ENCODE data around the gene IRAK1. TPM values are rescaled to one million over a fixed set of nuclear protein-coding genes. Genes with fewer than 3 reads are reported as not detected.
"Not testable (repeated sequence)": the region's sequence is repeated elsewhere in the genome, so short reads cannot be mapped to it uniquely, and the experiment has no call there.

IRAK1 gene
- total and polyA plus RNA-seq, 12 donors: 36.9 to 142 (median 88.8) TPM

GRCh38 chrX:153995504-153995903 is 24.2 kb downstream of the IRAK1 start:
- intact Hi-C loops (cut with DNase I): no loop called here
- 93 to 96% (median 94%) methylated on average over 8 of the region's 8 CpGs for WGBS, 4 donors
- no peak for DNase-seq

DNA sequence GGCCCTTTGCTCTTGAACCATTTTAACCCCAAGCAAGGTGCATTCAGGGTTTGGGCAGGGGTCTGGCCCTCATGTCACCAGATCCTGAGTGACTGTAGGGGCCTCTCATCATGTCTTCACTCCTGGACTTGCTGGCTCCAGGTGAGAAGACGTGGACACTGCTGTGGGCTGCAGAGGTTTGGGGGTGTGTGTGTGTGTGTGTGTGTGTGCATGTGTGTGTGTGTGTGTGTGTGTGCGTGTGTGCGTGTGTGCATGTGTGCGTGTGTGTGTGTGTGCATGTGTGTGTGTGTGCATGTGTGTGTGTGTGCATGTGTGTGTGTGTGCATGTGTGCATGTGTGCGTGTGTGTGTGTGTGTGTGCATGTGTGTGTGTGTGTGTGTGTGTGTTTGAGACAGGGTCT is 25.3 kb downstream of the IRAK1 start:
- H3K36me3 ChIP-seq (replicated peaks in 1 of 2); H3K27ac ChIP-seq; DNase-seq; H3K27me3 ChIP-seq; H3K4me1 ChIP-seq (replicated peaks in 1 of 2); intact Hi-C loops (cut with DNase I); H3K9me3 ChIP-seq (replicated peaks in 1 of 3); H3K4me3 ChIP-seq: not testable (repeated sequence)
- WGBS, 4 donors: 60 to 74% methylated on average over 4 of the region's 5 CpGs; no CpG with 5 or more reads in 2 of the 4 donors

More at GRCh38 chrX:153995504-153995903, 24.2 kb downstream of the IRAK1 start:
- no peak overlapping the region for H3K27ac ChIP-seq
- no peaks in the 10 kb centered on the region for H3K4me1 ChIP-seq (replicated peaks in 1 of 2)
- no peaks in the 10 kb centered on the region for H3K36me3 ChIP-seq (replicated peaks in 1 of 2)
- no peaks in the 10 kb centered on the region for H3K9me3 ChIP-seq (replicated peaks in 1 of 3)
- no peaks in the 10 kb centered on the region for H3K27me3 ChIP-seq
- TF ChIP-seq POLR2A (IDR thresholded peaks at IDR 0.05): no peak
- TF ChIP-seq, protein P1, sequence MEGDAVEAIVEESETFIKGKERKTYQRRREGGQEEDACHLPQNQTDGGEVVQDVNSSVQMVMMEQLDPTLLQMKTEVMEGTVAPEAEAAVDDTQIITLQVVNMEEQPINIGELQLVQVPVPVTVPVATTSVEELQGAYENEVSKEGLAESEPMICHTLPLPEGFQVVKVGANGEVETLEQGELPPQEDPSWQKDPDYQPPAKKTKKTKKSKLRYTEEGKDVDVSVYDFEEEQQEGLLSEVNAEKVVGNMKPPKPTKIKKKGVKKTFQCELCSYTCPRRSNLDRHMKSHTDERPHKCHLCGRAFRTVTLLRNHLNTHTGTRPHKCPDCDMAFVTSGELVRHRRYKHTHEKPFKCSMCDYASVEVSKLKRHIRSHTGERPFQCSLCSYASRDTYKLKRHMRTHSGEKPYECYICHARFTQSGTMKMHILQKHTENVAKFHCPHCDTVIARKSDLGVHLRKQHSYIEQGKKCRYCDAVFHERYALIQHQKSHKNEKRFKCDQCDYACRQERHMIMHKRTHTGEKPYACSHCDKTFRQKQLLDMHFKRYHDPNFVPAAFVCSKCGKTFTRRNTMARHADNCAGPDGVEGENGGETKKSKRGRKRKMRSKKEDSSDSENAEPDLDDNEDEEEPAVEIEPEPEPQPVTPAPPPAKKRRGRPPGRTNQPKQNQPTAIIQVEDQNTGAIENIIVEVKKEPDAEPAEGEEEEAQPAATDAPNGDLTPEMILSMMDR (IDR thresholded peaks at IDR 0.05): no peak
- no peak overlapping the region for H3K4me3 ChIP-seq

DNA sequence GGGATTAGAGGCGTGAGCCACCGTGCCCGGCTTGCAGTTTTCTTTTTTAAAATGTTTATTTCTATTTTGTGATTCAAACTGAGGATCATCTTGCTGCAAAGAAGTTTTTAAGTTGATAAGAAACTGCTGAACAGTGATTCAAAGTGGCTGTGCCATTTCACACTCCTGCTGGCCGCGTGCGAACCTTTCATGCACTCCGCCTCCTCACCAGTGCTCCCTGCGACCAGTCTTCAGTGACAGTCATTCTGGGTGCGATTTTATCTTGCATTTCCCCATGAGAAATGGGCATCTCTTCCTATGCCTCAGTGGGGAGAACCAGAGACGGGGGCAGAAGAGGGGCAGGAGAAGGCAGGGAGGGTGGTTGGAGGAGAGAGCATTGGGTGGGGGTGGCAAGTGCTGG is 25.7 kb downstream of the IRAK1 start:
- 85 to 90% (median 86%) methylated on average over 10 of the region's 10 CpGs for WGBS, 4 donors
- no peak overlapping the region for H3K4me3 ChIP-seq
- H3K27ac ChIP-seq: no peak overlapping the region
- no peaks in the 10 kb centered on the region for H3K4me1 ChIP-seq (replicated peaks in 1 of 2)
- intact Hi-C loops (cut with DNase I): no loop called here
- H3K27me3 ChIP-seq: no peaks in the 10 kb centered on the region
- no peaks in the 10 kb centered on the region for H3K36me3 ChIP-seq (replicated peaks in 1 of 2)
- TF ChIP-seq, protein P1 (IDR thresholded peaks at IDR 0.05): no peak
- no peak for TF ChIP-seq POLR2A (IDR thresholded peaks at IDR 0.05)
- DNase-seq: no peak
- no peaks in the 10 kb centered on the region for H3K9me3 ChIP-seq (replicated peaks in 1 of 3)

DNA sequence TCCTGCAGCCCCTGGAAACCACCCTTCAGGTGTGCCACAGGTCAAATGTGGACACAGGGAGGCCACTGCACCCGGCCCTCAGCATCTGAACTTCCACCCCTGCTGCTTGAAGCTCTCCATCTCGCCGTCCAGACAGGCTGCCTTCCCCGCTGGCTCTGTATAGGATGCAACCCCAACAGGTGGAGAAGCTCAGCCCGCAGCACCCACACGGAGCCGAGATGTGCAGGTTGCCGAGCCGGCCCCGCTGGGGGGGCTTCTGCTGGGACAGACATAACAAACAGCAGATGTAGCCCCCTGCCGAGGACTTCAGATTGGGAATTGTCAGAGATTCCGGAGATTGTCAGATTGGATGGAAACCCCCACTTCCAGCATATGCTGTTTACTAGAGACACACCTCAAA is 26.6 kb downstream of the IRAK1 start:
- Histone ChIP-seq H3K4me1 (replicated peaks in 1 of 2) (no peaks in the 10 kb centered on the region), H3K4me3 (no peak overlapping the region), H3K36me3 (replicated peaks in 1 of 2) (no peaks in the 10 kb centered on the region), H3K27me3 (no peaks in the 10 kb centered on the region), H3K27ac (no peak overlapping the region), H3K9me3 (replicated peaks in 1 of 3) (no peaks in the 10 kb centered on the region)
- WGBS, 4 donors: 82 to 100% (median 88%) methylated on average over 1 to 12 of the region's 12 CpGs
- no peak for DNase-seq
- intact Hi-C loops (cut with DNase I): no loop called here
- TF ChIP-seq POLR2A (IDR thresholded peaks at IDR 0.05): no peak
- TF ChIP-seq, protein P1 (IDR thresholded peaks at IDR 0.05): no peak

DNA sequence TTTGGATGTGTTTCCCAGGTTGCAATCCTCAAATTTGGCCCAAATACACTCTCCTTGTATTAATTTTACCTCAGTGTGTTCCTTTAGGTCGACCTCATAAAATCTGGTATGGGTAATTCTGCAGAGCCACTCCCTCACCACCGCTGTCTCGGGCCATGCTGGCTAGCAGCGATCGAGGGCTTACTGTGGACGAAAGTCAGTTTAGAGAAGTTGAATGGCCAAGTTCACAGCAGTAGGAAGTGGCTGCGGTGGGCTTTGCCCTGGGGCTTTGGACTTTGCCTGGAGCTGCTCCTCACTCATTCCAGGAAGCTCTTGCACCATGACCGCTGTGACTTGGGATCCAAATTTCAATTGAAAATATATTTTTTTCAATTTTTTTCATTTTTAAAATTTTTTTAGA is 27.5 kb downstream of the IRAK1 start:
- no peaks in the 10 kb centered on the region for H3K27me3 ChIP-seq
- H3K27ac ChIP-seq: no peak overlapping the region
- no peaks in the 10 kb centered on the region for H3K36me3 ChIP-seq (replicated peaks in 1 of 2)
- no peak for DNase-seq
- H3K4me1 ChIP-seq (replicated peaks in 1 of 2): no peaks in the 10 kb centered on the region
- H3K4me3 ChIP-seq: no peak overlapping the region
- intact Hi-C loops (cut with DNase I): no loop called here
- 76 to 90% (median 83%) methylated on average over 1 to 8 of the region's 8 CpGs for WGBS, 4 donors
- TF ChIP-seq POLR2A (IDR thresholded peaks at IDR 0.05): no peak
- TF ChIP-seq, protein P1 (IDR thresholded peaks at IDR 0.05): no peak
- H3K9me3 ChIP-seq (replicated peaks in 1 of 3): no peaks in the 10 kb centered on the region
